NT2/D1 (cell line): ENCODE data around the gene MTMR1.

Source experiments
- SUZ12 ChIP-seq: IDR thresholded peaks from 2 replicates; pipeline ENCODE4 v1.6.1; 2011; ENCODE audit not compliant: insufficient read length, insufficient read depth; ENCODE audit errors: extremely low read depth
- YY1 ChIP-seq: IDR thresholded peaks from 2 replicates; pipeline ENCODE4 v1.6.1; 2011; ENCODE audit not compliant: insufficient read length, insufficient read depth
- ZNF274 ChIP-seq: IDR thresholded peaks from 2 replicates; pipeline ENCODE4 v1.6.1; 2011; ENCODE audit warnings: mild to moderate bottlenecking, low read depth, low read length

- TF ChIP-seq SUZ12: no peak
- no peak for TF ChIP-seq ZNF274
- no peak for TF ChIP-seq YY1
These were observed 77.9 kb downstream of the MTMR1 start for GRCh38 chrX:150771116-150771515.
